OCI-M2 (cell line): Measurements from ENCODE around the gene TIAM2.
"Not testable (repeated sequence)": the region's sequence is repeated elsewhere in the genome, so short reads cannot be mapped to it uniquely, and the experiment has no call there.

Experiments used
- DNase-seq: peaks from one replicate; lab custom pipeline; 2025; ENCODE audit not compliant: unreplicated experiment; lab: John Stamatoyannopoulos, UW

Gene TIAM2

DNA sequence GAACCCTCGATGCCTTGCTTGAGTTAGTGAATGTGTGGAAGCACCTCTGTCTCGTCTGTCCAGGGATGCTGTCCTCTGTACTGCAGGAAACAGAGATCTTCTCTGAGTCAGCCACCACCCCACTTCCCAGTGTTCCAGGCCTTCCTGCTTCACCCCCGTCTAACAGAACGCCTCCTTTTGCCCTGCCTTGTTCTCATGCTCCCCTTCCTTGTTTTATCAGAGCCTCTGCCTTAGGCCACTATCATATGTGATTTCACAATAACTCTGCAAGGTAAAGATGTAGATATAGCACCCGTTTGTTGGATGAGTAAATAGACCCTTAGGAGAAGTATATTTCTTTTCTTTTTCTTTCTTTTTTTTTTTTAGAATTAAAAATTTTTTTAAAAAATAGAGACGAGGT lies 162.0 kb downstream of the TIAM2 start:
- no peak for DNase-seq

DNA sequence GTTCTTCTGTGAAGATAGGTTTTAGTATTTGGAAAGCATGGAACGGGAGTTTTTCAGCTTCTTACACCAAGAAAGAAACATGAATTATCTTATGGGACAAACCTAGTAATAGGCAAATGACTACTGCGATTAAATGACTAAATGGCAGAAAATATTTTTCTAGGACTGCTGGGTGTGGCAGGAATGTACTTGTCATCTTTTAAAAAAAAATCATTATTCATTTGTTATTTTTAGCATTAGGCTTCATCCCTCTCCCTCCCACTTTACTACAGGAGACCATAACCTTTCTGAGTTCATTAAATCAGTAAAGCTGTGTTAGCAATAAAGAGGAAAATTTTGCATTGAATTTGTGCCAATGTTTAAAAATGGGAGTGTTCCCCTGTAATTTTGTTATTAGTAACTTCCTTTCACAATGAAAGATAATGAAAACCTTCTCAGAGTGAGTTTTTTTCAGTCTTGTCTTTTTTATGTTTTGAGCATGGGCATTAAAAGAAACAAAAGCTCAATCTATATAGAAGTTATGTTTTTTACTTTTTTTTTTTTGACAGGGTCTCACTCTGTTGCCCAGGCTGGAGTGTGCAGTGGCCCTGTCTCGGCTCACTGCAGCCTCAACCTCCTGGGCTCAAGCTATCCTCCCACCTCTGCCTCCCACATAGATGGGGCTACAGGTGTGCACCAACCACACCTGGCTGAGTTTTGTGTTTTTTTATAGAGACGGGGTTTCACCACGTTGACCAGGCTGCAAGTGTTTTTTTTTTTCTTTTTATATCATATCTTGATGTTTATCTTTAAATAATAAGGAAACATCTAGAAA lies 163.1 kb downstream of the TIAM2 start:
- DNase-seq, result no peak

DNA sequence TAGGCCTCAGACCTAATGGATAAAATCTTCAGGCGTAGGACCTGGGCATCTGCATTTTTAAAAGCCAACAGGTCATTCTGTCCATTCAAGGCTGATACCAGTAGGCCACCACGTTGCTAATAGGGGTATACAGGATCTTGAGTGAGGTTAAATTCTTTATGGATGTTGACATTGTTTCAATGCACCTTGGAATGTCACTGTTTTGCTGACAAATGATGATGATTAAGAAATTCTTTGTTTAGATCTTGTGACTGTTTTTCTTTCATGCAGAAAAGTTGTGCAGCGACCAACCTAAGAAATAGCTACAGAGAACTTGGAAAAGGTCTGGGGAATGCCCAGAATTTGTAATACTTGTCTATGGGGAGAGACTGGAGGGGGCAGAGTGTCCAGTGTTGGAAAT lies 167.6 kb downstream of the TIAM2 start:
- no peak for DNase-seq

DNA sequence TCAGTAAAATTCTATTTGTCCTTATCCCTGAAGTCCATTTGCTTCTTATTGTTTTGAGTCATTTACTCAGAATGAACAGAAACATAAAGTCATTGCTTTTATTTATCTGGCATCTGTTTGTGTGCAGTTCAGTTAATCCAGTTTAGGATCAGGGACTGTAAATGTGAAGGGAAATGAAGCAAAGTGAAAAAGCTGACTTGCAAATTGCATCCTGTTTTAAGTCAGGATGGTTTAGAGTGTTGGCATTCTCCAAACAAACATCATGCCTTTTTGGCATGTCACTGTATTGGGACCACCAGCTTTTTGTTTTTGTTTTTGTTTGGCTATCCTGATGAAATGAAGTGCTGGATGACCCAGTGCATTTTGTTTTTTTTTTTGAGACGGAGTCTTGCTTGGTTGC lies 168.5 kb downstream of the TIAM2 start:
- no peak for DNase-seq

DNA sequence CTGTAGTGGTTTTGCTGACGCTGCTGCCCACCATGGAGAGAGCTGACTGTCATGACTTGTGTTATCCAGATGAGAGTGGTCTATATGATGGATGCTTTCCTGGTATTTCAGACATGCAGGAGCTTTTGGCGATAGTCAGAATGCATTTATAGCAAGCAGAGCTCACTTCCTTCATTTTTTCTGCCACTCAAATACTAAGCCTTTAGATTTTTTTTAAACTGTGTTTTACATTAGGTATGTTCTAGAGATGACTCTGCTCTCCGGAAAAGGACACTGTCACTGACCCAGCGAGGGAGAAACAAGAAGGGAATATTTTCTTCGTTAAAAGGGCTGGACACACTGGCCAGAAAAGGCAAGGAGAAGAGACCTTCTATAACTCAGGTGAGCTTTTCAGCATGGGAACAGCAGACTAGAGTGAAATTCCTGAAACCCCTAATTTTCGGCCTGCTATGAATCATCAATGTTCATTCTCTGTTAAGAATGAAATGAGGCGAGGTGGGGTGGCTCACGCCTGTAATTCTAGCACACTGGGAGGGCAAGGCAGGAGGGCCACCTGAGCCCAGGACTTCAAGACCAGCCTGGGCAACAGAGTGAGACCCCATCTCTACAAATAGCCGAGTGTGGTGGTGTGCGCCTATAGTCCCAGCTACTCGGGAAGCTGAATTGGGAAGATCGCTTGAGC lies 170.1 kb downstream of the TIAM2 start:
- no peak for DNase-seq

DNA sequence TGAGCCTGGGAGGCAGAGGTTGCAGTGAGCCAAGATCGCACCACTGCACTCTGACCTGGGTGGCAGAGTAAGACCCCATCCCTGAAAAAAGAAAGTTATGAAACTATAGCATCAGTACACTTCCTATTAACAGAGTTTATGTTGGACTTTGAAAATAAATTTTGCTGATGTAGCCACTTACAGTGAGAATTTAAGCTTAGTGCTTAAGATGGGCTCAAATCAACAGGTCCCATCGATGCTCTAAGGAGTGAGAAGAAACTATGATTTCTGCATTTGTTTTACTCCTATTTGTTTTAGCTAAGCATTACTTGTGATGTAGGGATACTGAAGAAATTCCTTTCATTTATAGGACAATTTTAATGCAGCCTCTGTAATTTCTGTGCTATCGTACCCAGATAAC lies 175.4 kb downstream of the TIAM2 start:
- DNase-seq, result no peak

DNA sequence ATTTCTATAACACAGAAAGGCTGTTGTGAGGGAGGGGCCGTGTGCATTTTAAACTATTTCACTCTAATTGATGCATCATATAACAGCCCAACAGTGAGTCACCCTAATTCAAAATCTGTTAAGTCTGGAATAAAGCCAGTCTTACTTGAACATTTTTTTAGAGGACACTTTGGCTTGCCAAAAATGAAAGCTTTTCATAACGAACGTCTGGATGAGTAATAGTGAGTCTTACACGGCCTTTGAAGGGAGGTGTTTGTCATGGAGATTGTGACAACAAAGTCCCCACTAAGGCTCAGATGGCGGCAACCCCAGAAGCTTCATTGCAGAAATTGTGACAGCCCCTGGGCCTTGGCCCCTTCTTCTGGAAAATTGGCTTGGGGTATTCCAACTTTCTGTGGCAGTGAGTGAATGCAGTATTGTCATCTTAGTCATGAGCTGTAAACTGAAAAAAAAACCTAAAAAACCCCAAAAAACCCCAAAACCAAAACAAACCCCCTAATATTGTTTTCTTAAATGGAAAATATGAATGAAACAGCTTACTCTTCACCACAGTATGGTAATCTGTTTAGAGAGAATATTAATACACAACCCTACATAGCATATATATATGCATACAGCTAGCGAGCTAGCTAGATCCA lies 176.1 kb downstream of the TIAM2 start:
- no peak for DNase-seq

DNA sequence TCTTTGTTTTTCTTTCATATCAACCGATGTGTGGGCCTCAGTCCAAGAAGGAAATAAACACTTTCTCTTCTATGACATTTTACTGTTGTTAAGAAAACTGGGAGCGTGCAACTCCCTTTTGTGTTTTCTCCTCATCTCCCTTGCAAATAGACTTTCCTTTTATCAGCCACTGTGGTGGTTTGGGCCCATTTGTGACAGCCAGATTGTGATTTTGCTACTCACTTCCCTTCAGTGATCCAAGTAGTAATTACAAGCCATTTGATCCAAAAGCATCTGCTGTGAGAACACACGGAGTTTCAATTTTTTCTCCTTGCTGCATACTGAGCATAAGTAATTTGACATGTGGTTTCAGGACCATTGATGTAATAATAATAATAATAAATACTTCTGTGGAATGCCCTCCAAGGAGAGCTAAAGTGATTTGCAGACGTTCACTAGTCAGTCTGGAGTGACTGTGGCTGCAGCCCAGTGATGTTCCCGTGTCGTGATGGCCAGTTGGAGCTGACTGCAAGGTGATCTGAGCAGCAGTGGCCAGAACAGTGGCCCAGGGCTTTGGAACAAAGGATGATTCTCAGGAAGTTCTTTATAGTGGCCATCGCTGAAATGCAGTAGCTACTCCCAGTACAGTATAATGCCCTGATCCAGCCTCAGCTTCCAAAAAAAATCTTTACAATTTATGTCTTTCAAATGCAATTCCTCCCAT lies 176.8 kb downstream of the TIAM2 start:
- no peak for DNase-seq

DNA sequence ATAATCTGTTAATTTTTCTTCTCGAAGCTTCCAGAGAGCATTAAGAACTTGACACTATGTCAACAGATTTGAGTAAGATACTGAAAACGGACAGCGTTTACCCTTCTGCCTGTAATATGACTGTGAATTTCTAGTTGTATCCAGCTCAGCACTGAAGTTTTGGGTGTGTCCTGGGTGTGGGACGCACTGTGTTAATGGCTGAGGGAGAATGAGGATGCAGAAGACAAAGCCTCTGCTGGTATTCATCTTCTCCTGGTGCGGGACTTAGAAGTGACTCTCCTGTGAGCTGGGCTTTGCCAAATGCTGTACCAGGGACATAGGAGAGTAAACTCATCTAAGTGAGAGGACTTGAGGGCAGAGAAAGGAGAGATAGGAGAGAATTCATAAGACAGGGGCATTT lies 178.4 kb downstream of the TIAM2 start:
- no peak for DNase-seq

DNA sequence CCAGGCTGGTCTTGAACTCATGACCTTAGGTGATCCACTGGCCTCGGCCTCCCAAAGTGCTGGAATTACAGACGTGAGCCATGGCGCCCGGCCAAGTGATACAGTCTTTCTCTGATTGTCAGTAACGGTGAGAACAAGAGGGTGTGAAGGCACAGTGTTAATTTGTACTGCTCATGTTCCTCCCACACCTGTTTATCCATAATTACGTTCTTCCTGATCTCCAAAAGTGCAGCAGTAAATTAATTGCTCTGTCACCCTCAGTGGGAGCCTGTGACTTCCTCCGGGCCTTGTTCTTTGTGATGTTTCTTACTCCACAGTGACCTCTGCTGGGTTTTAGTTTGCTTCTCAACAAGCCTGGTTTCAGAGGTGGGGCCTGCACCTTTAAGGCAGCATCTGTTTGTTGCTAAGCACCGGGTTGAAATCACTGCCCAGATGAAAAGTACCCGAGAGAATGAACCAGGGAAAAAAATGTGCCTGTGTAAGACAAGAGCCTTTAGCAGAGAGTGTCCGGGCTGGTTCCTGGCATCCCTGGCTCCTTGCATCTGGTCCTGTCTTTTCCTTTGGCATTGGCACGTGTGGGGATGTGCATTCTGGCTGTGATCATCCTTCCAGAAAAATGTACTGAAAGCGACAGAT lies 179.6 kb downstream of the TIAM2 start:
- no peak for DNase-seq

DNA sequence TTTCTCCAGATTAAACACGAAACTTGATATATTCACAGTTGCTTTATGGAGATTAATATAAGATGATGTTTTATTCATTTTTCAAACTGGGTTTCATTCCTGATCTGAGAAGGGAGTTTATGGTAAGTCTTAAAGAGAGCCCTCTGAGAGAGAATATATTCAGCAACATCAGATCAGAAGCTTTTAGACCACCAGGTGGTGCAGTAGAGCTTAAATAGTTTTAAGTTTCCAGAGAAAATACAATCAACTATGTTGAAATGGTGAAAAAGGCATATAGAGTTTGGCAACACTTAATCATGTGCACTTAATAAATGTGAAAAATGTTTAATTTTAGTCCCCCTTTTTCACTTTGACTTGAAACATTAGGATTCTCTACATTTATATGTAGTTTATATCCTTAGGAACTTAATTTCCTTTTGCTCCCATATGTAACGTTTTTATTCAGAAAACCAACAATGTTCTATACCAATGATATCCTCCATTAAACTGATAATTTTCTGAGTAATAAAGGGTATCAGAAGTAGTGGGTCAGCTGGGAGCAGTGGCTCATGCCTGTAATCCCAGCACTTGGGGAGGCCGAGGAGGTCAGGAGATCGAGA lies 182.3 kb downstream of the TIAM2 start:
- DNase-seq, result peak; percentile 85

DNA sequence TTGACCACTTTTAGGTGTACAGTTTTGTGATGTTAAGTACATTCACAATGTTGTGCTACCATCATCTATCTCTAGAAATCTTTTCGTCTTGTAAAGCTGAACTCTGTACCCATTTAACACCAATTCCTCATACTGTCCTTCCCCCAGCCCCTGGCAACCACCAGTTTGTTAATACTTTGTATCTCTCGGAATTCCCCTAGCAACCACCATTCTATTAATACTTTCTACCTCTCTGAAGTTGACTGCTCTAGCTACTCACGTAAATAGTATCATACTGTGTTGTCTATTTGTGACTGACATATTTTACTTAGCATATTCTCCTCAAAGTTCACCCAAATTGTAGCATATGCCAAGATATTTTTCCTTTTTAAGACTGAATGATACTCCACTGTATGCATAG lies 186.4 kb downstream of the TIAM2 start:
- no peak for DNase-seq

DNA sequence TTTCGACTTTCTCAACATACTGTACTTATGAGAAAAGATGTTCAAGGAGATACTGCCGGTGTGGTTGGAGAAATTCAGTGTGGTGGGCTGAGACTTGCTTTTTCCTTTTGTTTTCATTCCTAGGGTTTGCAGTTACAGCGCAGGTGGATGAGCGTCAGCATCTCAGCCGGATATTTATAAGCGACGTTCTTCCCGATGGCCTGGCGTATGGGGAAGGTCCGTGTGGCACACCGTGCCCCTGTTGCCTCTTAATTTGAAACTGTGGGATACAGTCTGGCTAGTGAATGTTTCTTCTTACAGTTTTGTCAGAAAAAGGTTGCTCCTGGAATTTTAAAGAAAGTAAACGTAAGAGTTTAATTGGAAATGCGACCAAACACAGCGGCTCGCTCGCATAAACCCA lies 187.0 kb downstream of the TIAM2 start:
- no peak for DNase-seq

DNA sequence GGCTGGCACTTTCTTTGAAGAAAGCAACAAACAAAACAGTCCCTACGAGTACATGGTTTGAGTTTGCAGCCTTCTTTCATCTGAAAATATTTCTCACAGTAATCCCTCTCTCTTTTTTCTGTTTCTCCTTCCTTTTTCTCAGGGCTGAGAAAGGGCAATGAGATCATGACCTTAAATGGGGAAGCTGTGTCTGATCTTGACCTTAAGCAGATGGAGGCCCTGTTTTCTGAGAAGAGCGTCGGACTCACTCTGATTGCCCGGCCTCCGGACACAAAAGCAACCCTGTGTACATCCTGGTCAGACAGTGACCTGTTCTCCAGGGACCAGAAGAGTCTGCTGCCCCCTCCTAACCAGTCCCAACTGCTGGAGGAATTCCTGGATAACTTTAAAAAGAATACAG lies 188.0 kb downstream of the TIAM2 start:
- no peak for DNase-seq

DNA sequence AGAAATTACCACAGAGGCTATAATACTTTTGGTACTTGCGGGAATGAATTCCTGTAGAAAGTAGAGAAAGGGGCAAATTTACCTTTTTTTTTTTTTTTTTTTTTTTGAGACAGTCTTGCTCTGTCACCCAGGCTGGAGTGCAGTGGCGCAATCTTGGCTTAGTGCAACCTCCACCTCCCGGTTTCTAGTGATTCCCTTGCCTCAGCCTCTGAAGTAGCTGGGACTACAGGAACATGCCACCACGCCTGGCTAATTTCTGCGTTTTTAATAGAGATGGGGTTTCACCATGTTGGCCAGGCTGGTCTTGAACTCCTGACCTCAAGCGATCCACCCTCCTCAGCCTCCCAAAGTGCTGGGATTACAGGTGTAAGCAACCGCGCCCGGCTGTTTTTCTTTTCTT lies 189.9 kb downstream of the TIAM2 start:
- DNase-seq, result not testable (repeated sequence)

DNA sequence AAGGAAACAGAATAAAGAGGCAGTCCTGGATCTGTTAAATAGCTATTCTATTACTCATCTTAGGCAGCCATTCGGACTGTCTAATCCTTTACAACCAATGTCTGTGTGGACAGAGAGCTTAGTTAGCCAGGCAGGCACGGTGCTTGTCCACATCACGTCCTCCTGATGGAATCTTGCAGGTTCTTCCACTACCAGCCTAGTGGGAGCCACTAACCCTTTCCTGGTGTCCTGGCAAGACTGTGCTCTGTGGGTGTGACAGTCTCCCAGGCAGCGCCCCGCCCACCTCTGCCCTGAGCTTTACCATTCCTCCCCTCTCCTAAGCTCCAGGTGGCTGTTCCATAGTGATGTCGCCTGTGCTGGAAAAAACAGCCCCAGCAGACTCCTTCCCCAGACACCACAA lies 190.4 kb downstream of the TIAM2 start:
- no peak for DNase-seq

DNA sequence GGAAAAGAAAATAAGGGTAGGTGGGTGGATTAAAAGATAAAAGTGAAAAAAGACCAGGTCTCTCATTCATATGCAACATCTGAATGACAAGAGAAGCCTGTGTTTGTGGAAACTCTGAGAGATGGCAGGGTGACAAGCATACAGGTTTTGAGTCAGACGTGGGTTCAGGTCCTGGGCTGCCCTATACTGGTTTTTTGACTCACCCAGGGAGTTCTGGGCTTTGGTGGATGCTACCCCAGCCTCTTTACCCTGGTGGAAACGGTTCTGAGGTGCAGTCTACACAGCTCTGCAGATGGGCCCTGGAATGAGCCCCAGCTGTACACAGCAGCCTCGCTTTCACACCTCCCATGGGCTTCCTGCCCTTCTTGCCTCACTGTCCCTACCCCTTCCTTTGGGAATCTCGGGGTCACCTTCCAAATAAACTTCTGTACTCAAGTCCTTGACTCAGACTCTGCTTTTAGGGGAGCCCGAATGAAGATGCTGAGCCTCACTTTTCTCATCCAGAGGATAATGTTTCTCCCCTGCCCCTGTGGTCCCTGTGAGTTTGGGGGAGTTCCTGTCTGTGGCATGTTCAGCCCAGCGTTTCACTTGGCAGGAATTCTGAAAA lies 191.0 kb downstream of the TIAM2 start:
- DNase-seq, result no peak

DNA sequence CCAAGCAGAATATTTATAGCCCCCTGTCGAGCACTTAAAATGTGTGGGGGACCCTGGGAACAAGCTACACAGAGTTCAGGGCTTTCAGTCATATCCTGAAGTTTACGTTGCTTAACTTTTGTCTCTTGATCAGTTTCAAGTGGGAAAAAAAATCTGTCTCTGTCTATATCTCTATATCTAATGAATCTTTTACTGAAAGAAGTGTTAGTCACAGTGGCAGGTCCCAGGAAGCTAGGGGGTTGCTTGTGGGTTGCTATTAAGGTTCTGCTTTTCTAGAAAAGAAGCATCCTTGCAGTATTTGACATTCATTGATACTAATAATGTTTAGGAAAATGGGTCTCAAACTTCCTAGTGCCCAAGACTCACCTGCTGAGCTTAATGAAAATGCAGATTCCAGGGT lies 192.0 kb downstream of the TIAM2 start:
- DNase-seq, result no peak

DNA sequence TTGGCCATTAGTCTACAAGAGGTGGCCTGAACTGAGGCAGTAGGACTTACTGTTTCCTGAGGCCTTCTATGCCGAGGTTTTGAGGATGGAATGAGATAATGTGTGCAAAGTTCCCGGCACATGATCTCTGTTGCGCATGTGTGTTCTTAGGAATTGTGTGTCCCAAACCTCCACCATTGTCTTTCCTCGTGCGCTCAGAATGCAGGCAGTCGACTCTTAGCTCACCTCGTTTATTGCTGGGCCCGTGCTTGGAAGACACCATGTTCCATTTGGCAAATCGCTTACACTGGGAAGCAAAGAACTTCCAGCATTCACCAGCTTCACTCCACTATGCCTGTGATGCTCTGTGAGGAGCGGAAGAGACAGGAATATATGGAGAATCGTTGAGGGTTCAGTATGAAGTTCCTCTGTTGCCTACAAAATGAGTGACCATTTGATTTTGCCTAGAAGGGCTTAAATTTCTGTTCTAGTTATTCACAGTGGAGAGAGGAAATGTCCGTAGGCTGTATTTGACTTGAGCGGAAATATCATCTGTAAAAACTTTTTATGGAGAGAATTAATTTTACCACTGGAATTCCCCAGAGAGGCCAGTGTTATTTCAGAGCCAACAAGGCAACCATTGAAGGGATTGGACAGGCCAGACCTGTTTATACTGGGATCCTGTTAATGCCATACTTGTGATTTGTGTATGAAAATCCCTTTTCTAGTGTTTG lies 193.0 kb downstream of the TIAM2 start:
- no peak for DNase-seq
